Glutamatergic neuron (in vitro differentiated cells): ENCODE data around the gene STRA8. TPM values are rescaled to one million over a fixed set of nuclear protein-coding genes. Genes with fewer than 3 reads are reported as not detected.

Experiments used
- DNase-seq: peaks from one replicate; pipeline ENCODE4 v3.0.0; 2022
- H3K27ac Mint-ChIP-seq: one replicate; pipeline ENCODE4 v1.8.0; 2020; ENCODE audit warnings: mild to moderate bottlenecking, mixed read lengths, inconsistent platforms; ENCODE audit not compliant: unreplicated experiment
- H3K27me3 Mint-ChIP-seq: one replicate; pipeline ENCODE4 v1.8.0; 2020; ENCODE audit warnings: mild to moderate bottlenecking, moderate library complexity, mixed read lengths, inconsistent platforms; ENCODE audit not compliant: unreplicated experiment
- H3K36me3 Mint-ChIP-seq: one replicate; pipeline ENCODE4 v1.8.0; 2020; ENCODE audit warnings: mild to moderate bottlenecking, mixed read lengths, inconsistent platforms; ENCODE audit not compliant: unreplicated experiment
- H3K4me1 Mint-ChIP-seq: one replicate; pipeline ENCODE4 v1.8.0; 2020; ENCODE audit warnings: mild to moderate bottlenecking, low read depth, mixed read lengths, inconsistent platforms; ENCODE audit not compliant: unreplicated experiment
- H3K4me3 Mint-ChIP-seq: one replicate; pipeline ENCODE4 v1.8.0; 2020; ENCODE audit warnings: mild to moderate bottlenecking, mixed read lengths, inconsistent platforms; ENCODE audit not compliant: unreplicated experiment
- H3K9me3 Mint-ChIP-seq: one replicate; pipeline ENCODE4 v1.8.0; 2020; ENCODE audit warnings: mild to moderate bottlenecking, moderate library complexity, mixed read lengths, inconsistent platforms; ENCODE audit not compliant: unreplicated experiment
- CTCF ChIP-seq: fragments of 200-600 bp; sonication (generic); IDR thresholded peaks from one replicate; pipeline ENCODE4 v1.5.0; 2021; ENCODE audit not compliant: partially characterized antibody, unreplicated experiment
- total RNA-seq: library from RNA; stranded (reverse); fragmentation: NEBNext Ultra II Directional; extraction: Animal tissue kit (Norgen Biotek cat#: 25700); gene quantifications from one replicate; pipeline ENCODE4 v1.2.1, GENCODE V29; 2021; ENCODE audit not compliant: unreplicated experiment

The STRA8 gene
- total RNA-seq, 1 donor from 2014 or later: not detected

GRCh38 chr7:135192914-135193536 is 40.6 kb upstream of the STRA8 start:
- TF ChIP-seq CTCF: no peak
- Mint-ChIP-seq H3K9me3 (peaks cover 3% of the 10 kb centered on the region), H3K27ac (no peak overlapping the region), H3K4me3 (no peak overlapping the region), H3K36me3 (no peaks in the 10 kb centered on the region), H3K4me1 (peaks cover 6% of the 10 kb centered on the region), H3K27me3 (no peaks in the 10 kb centered on the region)
- DNase-seq: no peak

GRCh38 chr7:135193615-135194081 is 40.0 kb upstream of the STRA8 start:
- H3K27ac Mint-ChIP-seq: no peak overlapping the region
- no peak for DNase-seq
- TF ChIP-seq CTCF: no peak
- H3K9me3 Mint-ChIP-seq: peaks cover 3% of the 10 kb centered on the region
- H3K36me3 Mint-ChIP-seq: no peaks in the 10 kb centered on the region
- no peak overlapping the region for H3K4me3 Mint-ChIP-seq
- peaks cover 6% of the 10 kb centered on the region for H3K4me1 Mint-ChIP-seq
- H3K27me3 Mint-ChIP-seq: no peaks in the 10 kb centered on the region

DNA sequence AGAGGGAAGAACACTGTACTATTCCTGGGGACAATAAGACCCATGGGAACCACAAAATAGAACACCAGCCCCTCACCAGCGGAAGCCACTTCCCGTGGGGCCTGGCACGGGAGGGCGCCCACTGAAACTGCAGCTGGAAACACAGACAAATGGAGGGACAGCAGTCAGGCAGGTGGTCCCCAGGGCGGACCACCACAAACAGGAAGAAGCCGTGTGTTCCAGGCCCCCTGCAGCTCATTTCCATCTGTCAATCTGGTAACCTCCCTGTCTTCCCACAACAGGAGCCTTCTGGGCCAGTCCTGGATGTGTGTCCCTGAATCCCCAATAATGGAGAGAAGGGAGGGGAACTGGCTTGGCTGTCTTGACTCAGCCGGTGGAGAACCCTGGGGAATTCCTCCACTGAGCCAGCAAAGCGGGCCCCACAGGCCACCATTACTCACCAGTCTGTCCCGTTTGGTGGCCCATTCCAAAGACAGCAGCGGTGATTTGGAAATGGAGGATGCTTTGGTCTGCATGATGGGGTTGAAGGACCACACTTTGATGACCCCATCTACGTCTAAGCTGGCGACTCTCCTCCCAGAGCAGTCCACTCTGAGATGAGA is 39.0 kb upstream of the STRA8 start:
- DNase-seq: no peak
- H3K27ac Mint-ChIP-seq: no peak overlapping the region
- TF ChIP-seq CTCF: no peak
- H3K9me3 Mint-ChIP-seq: peaks cover 3% of the 10 kb centered on the region
- H3K4me3 Mint-ChIP-seq: no peak overlapping the region
- H3K4me1 Mint-ChIP-seq: peaks cover 6% of the 10 kb centered on the region
- no peaks in the 10 kb centered on the region for H3K36me3 Mint-ChIP-seq
- H3K27me3 Mint-ChIP-seq: no peaks in the 10 kb centered on the region

GRCh38 chr7:135195156-135195555 is 38.5 kb upstream of the STRA8 start:
- no peak for TF ChIP-seq CTCF
- Mint-ChIP-seq H3K27ac (no peak overlapping the region), H3K36me3 (no peaks in the 10 kb centered on the region)

GRCh38 chr7:135195968-135196629 is 37.5 kb upstream of the STRA8 start:
- no peak for TF ChIP-seq CTCF
- DNase-seq: no peak
- no peak overlapping the region for H3K27ac Mint-ChIP-seq
- H3K36me3 Mint-ChIP-seq: no peaks in the 10 kb centered on the region
- peaks cover 6% of the 10 kb centered on the region for H3K4me1 Mint-ChIP-seq
- H3K9me3 Mint-ChIP-seq: peaks cover 3% of the 10 kb centered on the region
- H3K27me3 Mint-ChIP-seq: no peaks in the 10 kb centered on the region
- no peak overlapping the region for H3K4me3 Mint-ChIP-seq

More at GRCh38 chr7:135195156-135195555, 38.5 kb upstream of the STRA8 start:
- DNase-seq: no peak
- Mint-ChIP-seq H3K4me3 (no peak overlapping the region), H3K9me3 (peaks cover 3% of the 10 kb centered on the region), H3K4me1 (peaks cover 6% of the 10 kb centered on the region), H3K27me3 (no peaks in the 10 kb centered on the region)
